ENCODE results near the gene MORN1.

DNA sequence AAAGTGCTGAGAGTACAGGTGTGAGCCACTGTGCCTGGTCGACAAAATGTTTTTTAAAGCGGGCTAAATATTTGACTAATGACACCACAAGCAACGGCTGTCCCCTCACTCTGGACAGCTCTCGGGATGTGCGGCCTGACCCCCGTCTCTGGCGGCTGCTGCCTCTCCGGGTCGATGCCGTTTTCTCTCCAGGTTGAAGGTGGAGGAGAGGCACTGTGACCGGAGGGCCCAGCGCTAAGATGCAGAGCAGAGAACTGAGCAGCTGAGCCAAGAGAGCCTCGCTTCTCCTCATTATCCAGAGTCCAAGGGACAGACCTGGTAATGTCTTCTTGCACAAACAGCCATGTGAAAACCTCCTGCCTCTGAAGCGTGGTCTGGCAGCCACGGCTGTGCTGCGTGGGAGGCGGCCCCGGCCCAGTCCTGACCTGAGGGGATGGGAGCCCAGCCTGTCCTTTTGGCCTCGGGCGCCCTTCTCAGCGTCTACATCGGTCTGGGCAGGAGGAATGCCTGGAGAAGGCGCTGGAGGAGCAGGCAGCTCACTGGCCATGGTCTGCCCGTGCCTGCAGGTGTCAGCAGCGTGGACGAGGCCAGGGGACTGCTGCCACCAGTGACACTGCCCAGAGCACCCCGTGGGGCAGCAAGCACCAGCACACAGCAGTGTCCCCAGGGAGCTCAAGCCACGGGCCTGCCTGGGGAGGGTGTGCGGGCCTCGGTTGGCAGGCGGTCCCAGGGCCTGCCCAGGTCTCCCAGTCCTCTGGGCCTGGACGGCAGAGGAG, 10.3 kb downstream of the MORN1 start:
- TF ChIP-seq EZH2 (IDR thresholded peaks at IDR 0.05; ENCODE audit: low read depth, unreplicated experiment) (no peak), CREB1 (CRISPR knock-in tag; IDR thresholded peaks at IDR 0.05; ENCODE audit: low read depth) (no peak), POLR2AphosphoS5 (IDR thresholded peaks at IDR 0.05; ENCODE audit: low read depth) (no peak), JUNB (IDR thresholded peaks at IDR 0.05; ENCODE audit: unreplicated experiment) (no peak), NANOG (IDR thresholded peaks at IDR 0.05; ENCODE audit: borderline replicate concordance) (no peak), EZH2phosphoT487 (IDR thresholded peaks at IDR 0.05; ENCODE audit: unreplicated experiment) (no peak)
- TF ChIP-seq, protein P1, sequence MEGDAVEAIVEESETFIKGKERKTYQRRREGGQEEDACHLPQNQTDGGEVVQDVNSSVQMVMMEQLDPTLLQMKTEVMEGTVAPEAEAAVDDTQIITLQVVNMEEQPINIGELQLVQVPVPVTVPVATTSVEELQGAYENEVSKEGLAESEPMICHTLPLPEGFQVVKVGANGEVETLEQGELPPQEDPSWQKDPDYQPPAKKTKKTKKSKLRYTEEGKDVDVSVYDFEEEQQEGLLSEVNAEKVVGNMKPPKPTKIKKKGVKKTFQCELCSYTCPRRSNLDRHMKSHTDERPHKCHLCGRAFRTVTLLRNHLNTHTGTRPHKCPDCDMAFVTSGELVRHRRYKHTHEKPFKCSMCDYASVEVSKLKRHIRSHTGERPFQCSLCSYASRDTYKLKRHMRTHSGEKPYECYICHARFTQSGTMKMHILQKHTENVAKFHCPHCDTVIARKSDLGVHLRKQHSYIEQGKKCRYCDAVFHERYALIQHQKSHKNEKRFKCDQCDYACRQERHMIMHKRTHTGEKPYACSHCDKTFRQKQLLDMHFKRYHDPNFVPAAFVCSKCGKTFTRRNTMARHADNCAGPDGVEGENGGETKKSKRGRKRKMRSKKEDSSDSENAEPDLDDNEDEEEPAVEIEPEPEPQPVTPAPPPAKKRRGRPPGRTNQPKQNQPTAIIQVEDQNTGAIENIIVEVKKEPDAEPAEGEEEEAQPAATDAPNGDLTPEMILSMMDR (conservative IDR thresholded peaks at IDR 0.05; ENCODE audit: low read depth in 2 of 2): no peak
- TF ChIP-seq, protein P2, sequence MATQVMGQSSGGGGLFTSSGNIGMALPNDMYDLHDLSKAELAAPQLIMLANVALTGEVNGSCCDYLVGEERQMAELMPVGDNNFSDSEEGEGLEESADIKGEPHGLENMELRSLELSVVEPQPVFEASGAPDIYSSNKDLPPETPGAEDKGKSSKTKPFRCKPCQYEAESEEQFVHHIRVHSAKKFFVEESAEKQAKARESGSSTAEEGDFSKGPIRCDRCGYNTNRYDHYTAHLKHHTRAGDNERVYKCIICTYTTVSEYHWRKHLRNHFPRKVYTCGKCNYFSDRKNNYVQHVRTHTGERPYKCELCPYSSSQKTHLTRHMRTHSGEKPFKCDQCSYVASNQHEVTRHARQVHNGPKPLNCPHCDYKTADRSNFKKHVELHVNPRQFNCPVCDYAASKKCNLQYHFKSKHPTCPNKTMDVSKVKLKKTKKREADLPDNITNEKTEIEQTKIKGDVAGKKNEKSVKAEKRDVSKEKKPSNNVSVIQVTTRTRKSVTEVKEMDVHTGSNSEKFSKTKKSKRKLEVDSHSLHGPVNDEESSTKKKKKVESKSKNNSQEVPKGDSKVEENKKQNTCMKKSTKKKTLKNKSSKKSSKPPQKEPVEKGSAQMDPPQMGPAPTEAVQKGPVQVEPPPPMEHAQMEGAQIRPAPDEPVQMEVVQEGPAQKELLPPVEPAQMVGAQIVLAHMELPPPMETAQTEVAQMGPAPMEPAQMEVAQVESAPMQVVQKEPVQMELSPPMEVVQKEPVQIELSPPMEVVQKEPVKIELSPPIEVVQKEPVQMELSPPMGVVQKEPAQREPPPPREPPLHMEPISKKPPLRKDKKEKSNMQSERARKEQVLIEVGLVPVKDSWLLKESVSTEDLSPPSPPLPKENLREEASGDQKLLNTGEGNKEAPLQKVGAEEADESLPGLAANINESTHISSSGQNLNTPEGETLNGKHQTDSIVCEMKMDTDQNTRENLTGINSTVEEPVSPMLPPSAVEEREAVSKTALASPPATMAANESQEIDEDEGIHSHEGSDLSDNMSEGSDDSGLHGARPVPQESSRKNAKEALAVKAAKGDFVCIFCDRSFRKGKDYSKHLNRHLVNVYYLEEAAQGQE (IDR thresholded peaks at IDR 0.05; ENCODE audit: unreplicated experiment): no peak

Measured in GM23338 (cell line).